Measurements from ENCODE around the gene SPAG9.
A peak's percentile ranks its signal among the peaks of the same experiment; 100 is the strongest.

Gene SPAG9

GRCh38 chr17:51120739-51121619 lies at the start of gene SPAG9:
SPAG9 (minus strand) TSS chr17:51120868; CDS start chr17:51120656, 212 bp downstream.
- DNase-seq, result peak; percentile 94

GRCh38 chr17:51169340-51169739 lies 48.7 kb upstream of the SPAG9 start:
- DNase-seq, result no peak

DNA sequence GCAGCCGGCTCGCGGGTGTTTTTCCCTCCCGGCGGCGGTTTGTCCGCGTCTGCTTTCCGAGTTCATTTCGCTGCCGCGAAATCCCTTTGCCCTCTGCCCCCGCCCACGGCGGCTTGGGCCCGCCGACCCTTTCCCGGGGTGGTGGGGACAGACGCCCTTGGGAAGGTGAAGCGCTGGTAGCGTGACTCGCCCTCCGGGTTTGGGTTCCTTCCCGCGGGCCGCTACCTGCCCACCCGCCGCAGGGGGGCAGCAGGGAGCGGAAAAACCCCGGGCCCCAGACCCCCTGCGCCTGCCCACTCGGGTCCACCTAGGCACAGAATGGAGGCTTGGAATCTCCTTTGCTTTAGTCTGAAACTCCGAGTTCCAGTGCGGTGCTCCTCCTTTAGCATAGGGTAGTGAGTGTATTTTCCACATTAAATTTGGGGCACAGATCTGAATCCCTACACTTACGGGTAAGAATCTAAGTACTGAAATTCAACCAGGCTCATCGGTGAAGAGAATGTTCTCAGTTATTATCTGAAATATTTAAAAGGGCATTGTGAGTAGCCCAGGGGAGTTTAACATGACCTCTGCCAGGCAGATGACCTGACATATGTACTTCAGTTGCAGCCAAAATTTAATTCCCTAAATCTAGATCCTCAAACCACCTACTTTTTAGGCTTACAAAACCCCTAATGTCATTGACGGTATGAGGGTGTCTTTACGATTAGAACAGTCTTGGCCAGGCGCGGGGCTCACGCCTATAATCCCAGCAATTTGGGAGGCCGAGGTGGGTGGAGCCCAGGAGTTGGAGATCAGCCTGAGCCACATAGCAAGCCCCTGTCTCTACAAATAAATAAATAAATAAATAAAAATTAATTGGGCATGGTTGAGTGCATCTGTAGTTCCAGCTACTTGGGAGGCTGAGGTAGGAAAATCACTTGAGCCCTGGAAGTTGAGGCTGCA lies 46.6 kb upstream of the SPAG9 start:
- DNase-seq, result peak; percentile 84

- peak; percentile 80 for DNase-seq
Observed at GRCh38 chr17:51166198-51166986, 45.7 kb upstream of the SPAG9 start, which contains the start of gene NME2. NME2 (plus strand) TSS chr17:51166411; CDS start chr17:51166831, 420 bp downstream.

DNA sequence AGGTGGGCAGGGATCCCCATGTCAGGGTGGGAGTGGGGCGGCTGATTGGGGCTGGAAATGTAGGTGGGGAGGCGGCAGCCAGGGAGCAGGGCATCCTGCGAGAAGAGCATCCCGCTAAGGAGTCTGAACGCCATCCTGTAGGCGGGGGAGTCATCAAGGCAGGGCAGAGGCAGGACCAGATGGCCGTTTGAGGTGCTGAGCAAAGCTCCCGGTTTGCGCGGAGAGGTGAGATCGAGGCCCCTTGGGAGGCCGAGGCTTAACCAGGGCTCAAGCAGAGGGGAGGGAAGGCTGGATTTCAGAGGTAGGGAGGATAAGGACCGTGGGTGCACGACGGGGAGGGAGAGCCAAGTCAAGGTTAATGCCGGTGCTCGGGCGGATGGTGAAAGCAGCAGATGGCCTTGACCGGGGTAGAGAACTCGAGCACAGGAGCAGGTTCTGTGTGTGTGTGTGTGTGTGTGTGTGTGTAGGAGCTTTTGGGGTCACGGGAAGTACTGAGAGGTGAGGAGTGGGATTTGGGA lies 45.1 kb upstream of the SPAG9 start:
- DNase-seq, result no peak

- DNase-seq, result peak; percentile 15
Observed at GRCh38 chr17:51164911-51165679, 44.4 kb upstream of the SPAG9 start.

GRCh38 chr17:51161541-51161940 lies 40.9 kb upstream of the SPAG9 start:
- DNase-seq, result no peak

GRCh38 chr17:51159604-51160003 lies 38.9 kb upstream of the SPAG9 start:
- DNase-seq, result no peak

- no peak for DNase-seq
Observed at GRCh38 chr17:51155416-51155815, 34.7 kb upstream of the SPAG9 start.

GRCh38 chr17:51154176-51154575 lies 33.5 kb upstream of the SPAG9 start:
- no peak for DNase-seq

DNA sequence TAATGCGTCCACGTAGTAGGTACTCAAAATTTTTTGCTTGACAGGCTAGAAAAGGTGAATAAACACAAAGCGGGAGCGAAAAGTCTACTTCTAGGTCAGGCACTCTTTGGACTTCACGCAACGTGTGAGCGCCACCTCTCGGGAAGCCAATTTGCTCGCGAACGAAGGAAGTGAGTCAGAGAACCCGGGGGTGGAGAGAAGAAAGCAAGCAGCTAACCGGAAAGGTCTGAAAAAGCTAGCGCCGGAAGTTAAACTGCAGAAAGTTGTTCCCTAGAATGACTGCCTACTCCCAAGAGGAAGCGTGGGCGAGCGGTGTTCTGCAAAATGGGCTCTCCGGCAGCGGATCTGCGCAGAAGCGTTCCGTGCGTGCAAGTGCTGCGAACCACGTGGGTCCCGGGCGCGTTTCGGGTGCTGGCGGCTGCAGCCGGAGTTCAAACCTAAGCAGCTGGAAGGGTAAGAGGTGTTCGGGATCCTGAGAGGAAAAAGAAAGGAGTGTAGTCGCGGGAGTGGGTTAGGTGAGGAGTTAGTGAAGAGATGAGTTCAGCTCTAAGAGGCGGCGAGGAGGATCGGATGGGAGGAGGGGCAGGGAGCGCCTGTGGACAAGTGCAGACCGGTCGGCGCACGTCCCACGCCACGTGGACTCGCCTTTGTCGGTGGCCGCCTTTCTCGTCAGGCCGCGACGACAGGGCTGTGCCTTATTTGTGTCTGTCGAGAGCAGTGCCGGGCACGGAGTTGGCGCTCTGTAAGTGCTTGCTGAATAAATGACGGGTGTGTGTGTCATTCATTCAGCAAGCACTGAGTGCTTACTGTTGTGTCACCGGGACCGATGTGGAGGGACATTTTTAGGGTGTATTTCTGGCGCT lies 32.8 kb upstream of the SPAG9 start, which contains the start of gene NME1:
NME1 (plus strand) TSS at position 350 of the 863 bp plus-strand sequence. CDS start 2,096 bp downstream, outside the sequence.
- DNase-seq, result peak; percentile 98

- DNase-seq, result no peak
Observed at GRCh38 chr17:51152766-51153209, 32.1 kb upstream of the SPAG9 start.

DNA sequence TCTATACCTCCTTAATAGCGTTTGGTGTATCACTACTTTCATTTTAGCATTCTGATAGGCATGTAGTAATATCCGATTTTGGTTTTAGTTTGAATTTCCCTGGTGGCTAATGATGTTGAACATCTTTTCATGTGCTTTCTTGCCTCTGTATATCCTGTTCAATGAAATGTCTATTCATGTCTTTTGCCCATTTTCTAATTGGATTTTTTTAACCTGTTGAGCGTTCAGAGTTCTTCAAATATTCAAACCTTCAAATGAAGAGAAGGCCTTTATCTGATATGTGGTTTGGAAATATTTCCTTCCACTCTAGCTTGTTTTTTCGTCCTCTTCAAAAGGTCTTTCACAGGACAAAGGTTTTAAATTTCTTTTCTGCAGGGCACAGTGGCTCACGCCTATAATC lies 30.3 kb upstream of the SPAG9 start:
- no peak for DNase-seq

GRCh38 chr17:51149163-51149562 lies 28.5 kb upstream of the SPAG9 start:
- no peak for DNase-seq

GRCh38 chr17:51147650-51148049 lies 27.0 kb upstream of the SPAG9 start:
- DNase-seq, result peak; percentile 20

- no peak for DNase-seq
Observed at GRCh38 chr17:51144266-51145022, 23.8 kb upstream of the SPAG9 start.

GRCh38 chr17:51142597-51142996 lies 21.9 kb upstream of the SPAG9 start:
- no peak for DNase-seq

- no peak for DNase-seq
Observed at GRCh38 chr17:51135956-51136355, 15.3 kb upstream of the SPAG9 start.

GRCh38 chr17:51133365-51133764 lies 12.7 kb upstream of the SPAG9 start:
- no peak for DNase-seq

GRCh38 chr17:51132964-51133319 lies 12.3 kb upstream of the SPAG9 start:
- DNase-seq, result no peak
